Stimulated activated CD4-positive, alpha-beta T cell treated with anti-CD3 and anti-CD28 coated beads, Interleukin-15, amount 100 ng/mL, for 48 hours (primary cell): ENCODE data around the gene FAM193A.
A peak's percentile ranks its signal among the peaks of the same experiment; 100 is the strongest.
"Not testable (repeated sequence)": the region's sequence is repeated elsewhere in the genome, so short reads cannot be mapped to it uniquely, and the experiment has no call there.

Experiments
- DNase-seq, 2 donors: peaks; one replicate each; pipeline ENCODE4 v3.0.0-alpha.2; 2020; ENCODE audit warnings: low read depth in 2 of 2

Gene FAM193A

GRCh38 chr4:2650276-2650675, 113.8 kb downstream of the FAM193A start:
- no peak for DNase-seq

- no peak for DNase-seq
Measured at GRCh38 chr4:2651546-2651945, 115.1 kb downstream of the FAM193A start.

DNA sequence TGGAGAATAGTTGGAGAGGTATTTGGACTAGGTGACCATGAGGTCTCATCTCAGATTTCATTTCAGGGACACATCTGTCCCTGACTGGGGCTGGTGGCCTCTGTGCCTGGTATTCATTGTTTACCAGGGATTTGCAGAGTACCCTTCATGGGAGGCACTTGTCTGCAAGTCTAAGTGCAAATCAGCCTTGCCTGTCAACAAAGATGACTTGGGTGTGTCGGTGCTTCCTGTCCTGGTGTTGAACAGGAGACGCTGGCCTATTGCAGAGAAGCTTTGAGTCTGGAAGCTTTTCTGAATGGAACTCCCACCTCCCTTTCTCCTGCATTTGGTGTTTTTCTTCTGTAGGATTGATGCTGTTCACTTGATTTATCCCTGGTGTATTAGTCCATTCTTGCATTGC, 115.6 kb downstream of the FAM193A start:
- no peak for DNase-seq

DNA sequence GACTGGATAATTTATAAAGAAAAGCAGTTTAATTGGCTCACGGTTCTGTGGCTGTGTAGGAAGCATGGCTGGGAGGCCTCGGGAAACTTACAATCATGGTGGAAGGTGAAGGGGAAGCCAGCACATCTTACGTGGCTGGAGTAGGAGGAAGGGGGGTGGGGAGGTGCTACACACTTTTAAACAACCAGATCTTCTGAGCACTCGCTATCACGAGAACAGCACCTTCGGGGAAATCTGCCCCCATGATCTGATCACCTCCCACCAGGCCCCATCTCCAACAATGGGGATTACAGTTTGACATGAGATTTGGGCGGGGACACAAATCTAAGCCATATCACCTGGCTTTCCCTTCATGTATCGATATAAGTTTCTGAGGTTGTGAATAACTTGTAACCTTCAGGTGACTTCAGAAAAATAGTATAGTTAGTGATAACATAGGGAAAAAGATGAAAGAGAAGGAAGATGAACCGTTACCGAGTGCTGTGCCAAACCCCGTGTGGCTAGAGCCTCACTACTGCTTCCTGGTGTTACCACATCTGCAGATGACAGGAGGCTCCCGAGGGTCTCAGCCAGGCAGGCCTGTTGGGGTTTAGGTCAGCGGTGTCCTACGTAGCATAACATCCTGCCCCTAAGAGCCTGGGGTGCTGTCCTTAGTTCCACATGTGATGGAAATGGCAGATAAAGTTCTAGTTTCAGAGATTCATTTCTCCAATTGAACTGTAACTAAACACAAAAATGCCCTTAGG, 116.1 kb downstream of the FAM193A start:
- DNase-seq = no peak

DNA sequence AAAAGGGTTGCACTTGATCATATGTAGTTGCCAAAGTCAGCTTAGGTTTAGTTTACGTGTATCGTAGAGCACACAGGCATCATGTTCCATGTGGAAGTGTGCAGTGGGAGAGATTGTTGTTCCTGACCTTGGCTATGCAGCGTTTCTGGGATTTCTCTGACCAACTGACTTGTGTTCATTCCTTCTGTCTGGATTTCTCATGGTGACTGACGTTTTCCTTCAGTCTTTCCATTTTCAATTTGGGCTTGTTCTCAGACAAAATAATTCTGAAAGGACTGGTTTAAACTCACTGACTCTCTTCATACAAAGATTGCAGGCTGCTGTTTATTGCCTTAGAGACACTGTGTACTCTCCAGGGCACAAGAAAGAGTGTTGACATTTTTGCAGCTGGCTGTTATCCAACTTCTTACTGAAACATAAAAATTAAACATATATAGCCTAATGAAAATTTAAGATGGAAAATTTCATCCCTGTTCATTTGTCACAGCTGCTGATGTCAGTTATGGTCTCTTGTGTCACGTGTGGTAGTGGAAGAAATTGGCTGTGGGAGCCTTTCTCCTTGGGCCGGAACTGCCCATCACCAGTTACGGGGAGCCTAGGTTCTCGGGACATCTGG, 124.3 kb downstream of the FAM193A start:
- DNase-seq = no peak

DNA sequence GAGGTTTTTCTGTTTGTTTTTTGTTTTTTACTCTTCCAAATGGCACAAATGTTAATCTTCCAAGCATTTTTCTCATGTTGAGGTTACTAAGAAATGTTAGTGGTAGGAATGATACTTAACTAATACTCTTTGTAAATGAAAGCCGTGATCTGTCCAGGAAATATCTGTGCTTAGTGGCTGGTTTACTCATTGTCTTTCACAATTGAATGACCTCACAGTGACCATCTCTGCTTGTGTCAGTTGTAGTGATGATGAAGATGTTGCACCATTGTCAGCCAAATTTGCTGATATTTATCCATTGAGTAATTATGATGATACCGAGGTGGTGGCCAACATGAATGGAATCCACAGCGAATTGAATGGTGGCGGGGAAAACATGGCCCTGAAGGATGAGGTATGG, 126.2 kb downstream of the FAM193A start:
- no peak for DNase-seq

DNA sequence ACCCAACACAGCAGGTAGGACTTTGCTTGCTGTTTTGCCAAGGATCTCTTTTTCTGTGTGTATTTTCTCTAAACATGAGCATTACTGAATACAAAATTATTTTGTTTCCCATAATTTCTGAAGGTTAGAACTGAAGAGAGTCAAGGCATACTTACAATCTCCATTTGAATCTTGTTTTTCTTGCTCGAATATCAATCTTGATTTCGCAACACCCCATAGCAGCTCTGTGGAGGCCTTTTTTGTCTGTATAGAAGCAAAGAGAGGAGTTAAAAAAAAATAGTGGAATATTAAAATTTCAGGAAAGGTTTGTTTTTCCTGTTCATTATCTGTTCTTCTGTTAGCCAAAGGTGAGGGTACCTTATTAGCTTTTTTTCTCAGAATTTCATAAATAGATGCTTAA, 126.8 kb downstream of the FAM193A start:
- DNase-seq = no peak

DNA sequence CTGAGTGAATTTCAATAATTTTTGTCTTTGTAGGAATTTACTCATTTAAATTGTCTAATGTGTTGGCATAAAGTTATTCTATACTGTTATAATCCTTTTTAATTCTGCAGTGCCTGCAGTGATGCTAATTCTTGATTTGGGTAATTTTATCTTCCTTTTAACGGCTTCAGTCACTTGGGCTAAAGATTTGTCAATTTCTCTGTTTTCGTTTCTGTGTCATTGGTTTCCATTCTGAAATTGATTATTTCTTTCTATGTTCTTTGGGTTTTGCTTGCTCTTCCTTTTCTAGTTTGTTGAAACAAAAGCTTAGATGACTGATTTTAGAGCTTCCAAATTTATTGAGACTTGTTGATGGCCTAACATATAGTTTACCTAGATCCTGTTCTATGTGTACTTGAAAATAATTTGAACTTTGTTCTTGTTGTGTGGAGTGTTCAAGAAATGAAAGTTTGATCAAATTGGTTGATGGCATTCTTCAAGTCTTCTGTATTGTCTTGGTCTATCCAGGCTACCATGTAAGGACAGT, 130.3 kb downstream of the FAM193A start:
- DNase-seq = no peak

- no peak for DNase-seq
Measured at GRCh38 chr4:2667428-2667827, 131.0 kb downstream of the FAM193A start.

GRCh38 chr4:2671267-2671895, 134.9 kb downstream of the FAM193A start:
- DNase-seq = no peak

- DNase-seq = no peak
Measured at GRCh38 chr4:2672082-2672481, 135.6 kb downstream of the FAM193A start.

DNA sequence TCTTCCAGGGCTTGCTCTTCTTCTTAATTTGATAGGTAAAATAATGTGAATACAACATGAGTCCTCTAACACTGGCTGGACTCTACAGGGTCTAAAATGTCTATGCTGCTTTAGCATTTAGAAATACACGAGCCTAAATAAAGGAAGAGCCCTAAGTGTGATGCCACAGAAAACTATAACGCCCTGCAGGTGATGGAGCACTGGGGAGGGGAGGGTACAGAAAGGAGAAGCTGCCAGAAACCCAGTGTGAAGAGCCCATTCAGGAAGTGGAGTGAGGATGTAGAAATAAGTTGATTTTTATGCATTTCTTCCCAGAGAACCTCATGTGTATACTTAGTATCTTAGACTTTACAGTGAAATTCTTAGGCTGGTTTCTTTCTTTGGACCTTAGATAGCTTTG, 136.3 kb downstream of the FAM193A start:
- DNase-seq = no peak

GRCh38 chr4:2673157-2673556, 136.7 kb downstream of the FAM193A start:
- no peak for DNase-seq

- not testable (repeated sequence) for DNase-seq
Measured at GRCh38 chr4:2679762-2680161, 143.3 kb downstream of the FAM193A start.

- DNase-seq = no peak
Measured at GRCh38 chr4:2684486-2684885, 148.0 kb downstream of the FAM193A start.

- no peak for DNase-seq
Measured at GRCh38 chr4:2685541-2685940, 149.1 kb downstream of the FAM193A start.

GRCh38 chr4:2686379-2687265, 150.2 kb downstream of the FAM193A start:
- DNase-seq = no peak

- no peak for DNase-seq
Measured at GRCh38 chr4:2688281-2688680, 151.8 kb downstream of the FAM193A start.

GRCh38 chr4:2688697-2689096, 152.2 kb downstream of the FAM193A start:
- no peak for DNase-seq

GRCh38 chr4:2689114-2689513, 152.7 kb downstream of the FAM193A start:
- no peak for DNase-seq

DNA sequence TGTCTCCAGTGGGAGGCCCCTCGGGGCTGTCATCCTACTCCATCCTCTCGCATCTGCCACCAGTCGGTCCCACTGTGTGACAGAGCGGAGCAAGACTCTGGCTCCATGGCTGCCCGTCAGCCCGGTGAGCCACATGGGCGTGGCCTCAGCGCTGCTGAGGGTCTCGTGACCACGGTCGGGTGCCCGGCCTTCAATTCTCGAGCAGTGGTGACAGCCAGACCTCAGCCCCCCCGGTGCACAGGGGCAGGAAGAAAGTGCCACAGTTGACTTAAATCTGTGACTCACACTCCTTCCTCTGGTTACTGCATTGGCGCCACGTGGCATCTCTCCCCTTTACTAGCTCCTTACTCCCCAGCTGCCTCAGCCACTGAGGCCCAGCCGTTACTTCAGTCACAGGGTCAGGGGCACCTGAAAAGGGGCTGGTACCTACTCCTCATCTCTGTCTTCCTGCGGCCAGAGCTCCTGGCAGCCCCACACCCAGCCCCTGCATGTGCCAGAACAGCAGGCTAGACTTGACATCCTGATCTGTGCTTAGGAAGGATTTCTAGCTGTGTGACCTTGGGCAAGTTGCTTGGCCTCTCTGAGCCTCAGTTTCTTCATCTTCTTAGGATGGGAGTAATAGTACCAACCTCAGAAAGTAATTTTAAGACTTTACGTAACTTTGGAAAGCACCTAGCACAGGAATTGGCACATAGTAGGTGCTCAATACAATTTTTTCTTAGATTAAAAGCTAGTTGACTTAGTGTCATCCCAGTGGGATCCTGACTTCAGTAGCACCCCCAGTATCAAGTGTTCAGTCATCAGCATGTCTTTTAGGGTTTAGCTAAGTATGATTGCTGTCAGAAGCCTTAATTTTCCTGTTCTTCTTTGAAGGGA, 153.6 kb downstream of the FAM193A start:
- DNase-seq = peak in 1 of 2 donors; percentile 30
